Measurements from ENCODE around the gene IBA57. TPM values are rescaled to one million over a fixed set of nuclear protein-coding genes. Genes with fewer than 3 reads are reported as not detected.
"Not testable (repeated sequence)": the region's sequence is repeated elsewhere in the genome, so short reads cannot be mapped to it uniquely, and the experiment has no call there.

The IBA57 gene
- total RNA-seq, 1 experiment from 2014 or later, result 19.4 TPM

- H3K9me3 ChIP-seq, result no peaks in the 10 kb centered on the region
- DNase-seq, result no peak
- H3K4me3 ChIP-seq, result no peak overlapping the region
- no peaks in the 10 kb centered on the region for H3K27me3 ChIP-seq
- H3K36me3 ChIP-seq, result no peaks in the 10 kb centered on the region
Observed at GRCh38 chr1:228211531-228212414, 46.2 kb downstream of the IBA57 start.

DNA sequence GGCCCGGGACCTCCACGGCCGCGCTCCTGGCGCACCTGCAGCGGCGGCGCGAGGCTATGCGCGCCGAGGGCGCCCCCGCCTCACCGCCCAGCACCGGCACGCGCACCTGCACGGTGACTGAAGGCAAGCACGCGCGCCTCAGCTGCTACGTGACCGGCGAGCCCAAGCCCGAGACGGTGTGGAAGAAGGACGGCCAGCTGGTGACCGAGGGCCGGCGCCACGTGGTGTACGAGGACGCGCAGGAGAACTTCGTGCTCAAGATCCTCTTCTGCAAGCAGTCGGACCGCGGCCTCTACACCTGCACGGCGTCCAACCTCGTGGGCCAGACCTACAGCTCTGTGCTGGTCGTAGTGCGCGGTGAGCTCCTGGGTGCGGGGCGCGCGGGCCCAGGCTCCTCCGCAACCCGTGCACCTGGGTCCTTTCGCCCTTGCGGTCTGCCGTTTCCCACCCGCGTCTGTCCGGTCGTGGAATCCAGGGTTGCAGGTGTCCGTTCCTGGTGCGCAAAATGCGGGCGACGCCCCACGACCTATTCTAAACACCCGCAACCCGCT is 46.9 kb downstream of the IBA57 start:
- no peak for DNase-seq
- H3K27me3 ChIP-seq, result no peaks in the 10 kb centered on the region
- H3K9me3 ChIP-seq, result no peaks in the 10 kb centered on the region
- H3K4me3 ChIP-seq, result no peak overlapping the region
- H3K36me3 ChIP-seq, result no peaks in the 10 kb centered on the region

DNA sequence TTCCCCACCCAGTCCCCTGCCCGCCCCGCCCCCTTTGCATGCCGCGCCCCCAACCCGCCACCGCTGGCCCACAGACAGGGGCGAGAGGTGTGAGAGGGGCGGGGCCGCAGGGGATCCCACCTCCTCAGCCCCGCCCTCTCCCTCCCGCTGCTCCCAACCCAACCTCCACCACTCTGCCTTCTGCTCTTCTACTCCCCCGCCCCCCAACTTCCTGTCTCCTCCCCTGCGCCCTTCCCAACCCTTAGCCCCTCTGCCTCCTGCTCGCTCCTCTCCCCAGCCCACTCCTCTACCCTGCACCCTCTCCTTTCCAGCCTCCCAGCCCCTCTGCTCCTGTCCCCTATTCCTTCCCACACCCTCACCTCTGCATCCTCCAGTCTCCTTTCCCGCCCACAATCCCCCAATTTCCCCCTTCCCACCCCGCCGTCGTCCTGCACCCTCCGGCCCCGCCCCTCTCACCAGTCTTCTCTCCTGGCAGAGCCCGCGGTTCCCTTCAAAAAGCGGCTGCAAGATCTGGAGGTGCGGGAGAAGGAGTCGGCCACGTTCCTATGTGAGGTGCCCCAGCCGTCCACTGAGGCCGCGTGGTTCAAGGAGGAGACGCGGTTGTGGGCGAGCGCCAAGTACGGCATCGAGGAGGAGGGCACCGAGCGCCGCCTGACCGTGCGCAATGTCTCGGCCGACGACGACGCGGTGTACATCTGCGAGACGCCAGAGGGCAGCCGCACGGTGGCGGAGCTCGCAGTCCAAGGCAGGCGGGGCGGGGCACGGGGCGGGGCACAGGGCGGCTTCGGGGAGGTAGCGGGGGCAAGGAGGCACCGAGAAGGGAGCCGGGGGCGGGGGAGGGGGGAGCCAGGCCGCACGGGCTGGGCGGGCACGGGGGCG is 47.6 kb downstream of the IBA57 start:
- DNase-seq, result peak; percentile 91
- peak overlapping the region; percentile 53 for H3K4me3 ChIP-seq
- no peaks in the 10 kb centered on the region for H3K36me3 ChIP-seq
- H3K9me3 ChIP-seq, result no peaks in the 10 kb centered on the region
- H3K27me3 ChIP-seq, result no peaks in the 10 kb centered on the region

DNA sequence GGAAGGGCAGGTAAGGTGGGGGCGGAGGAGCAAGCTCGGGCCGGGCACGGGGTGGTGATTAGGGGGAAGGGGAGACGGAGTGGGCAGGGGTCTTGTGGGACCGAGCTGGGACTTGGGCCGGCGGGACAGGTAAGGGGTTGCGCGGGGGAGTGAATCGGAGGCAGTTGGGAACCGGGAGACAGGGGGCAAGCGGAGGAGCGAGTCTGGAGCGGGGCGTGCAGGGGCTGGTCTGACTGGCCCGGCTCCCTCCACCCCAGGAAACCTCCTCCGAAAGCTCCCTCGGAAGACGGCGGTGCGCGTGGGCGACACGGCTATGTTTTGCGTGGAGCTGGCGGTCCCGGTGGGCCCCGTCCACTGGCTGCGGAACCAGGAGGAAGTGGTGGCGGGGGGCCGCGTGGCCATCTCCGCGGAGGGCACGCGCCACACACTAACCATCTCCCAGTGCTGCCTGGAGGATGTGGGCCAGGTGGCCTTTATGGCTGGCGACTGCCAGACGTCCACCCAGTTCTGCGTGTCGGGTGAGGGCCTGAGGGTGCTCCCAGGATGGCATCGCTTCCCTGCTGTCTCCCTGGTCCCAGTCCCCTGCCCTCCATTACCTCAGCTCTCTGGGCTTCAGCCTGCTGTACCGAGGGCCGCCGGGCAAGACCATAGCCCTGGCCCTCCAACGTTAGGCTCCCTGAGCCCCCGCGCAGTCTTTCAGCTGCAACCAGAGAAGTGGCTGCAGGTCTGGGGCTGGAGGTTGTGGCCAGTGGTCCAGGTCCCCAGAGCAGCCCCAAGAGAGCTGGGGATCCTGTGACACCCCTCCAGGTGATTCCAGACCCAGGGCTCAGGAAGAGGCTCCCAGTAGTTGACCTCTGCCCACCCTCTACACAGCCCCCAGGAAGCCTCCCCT is 48.6 kb downstream of the IBA57 start:
- Histone ChIP-seq H3K4me3 (no peak overlapping the region), H3K9me3 (no peaks in the 10 kb centered on the region), H3K27me3 (no peaks in the 10 kb centered on the region), H3K36me3 (no peaks in the 10 kb centered on the region)
- no peak for DNase-seq

- H3K36me3 ChIP-seq, result no peaks in the 10 kb centered on the region
- no peaks in the 10 kb centered on the region for H3K27me3 ChIP-seq
- H3K4me3 ChIP-seq, result no peak overlapping the region
- DNase-seq, result no peak
- H3K9me3 ChIP-seq, result no peaks in the 10 kb centered on the region
Observed at GRCh38 chr1:228214921-228215662, 49.5 kb downstream of the IBA57 start.

DNA sequence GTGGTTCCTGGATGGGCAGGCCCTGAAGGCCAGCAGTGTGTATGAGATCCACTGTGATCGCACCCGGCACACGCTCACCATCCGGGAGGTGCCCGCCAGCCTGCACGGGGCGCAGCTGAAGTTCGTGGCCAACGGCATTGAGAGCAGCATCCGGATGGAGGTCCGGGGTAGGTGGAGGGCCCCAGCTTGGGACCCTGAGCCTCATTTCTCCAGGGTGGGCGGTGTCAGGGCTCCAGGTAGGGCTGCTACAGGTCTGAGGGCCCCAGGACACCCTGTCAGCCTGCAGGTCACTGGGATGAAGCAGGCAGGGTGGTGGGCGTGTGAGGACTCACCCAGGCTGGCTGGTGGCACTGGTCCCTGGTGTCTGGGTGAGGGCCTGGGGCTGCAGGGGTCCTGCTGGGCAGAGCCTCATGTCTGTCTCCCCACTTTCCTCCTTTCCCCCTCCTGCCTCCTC is 50.1 kb downstream of the IBA57 start:
- H3K36me3 ChIP-seq, result no peaks in the 10 kb centered on the region
- no peaks in the 10 kb centered on the region for H3K9me3 ChIP-seq
- H3K4me3 ChIP-seq, result no peak overlapping the region
- no peak for DNase-seq
- H3K27me3 ChIP-seq, result no peaks in the 10 kb centered on the region

DNA sequence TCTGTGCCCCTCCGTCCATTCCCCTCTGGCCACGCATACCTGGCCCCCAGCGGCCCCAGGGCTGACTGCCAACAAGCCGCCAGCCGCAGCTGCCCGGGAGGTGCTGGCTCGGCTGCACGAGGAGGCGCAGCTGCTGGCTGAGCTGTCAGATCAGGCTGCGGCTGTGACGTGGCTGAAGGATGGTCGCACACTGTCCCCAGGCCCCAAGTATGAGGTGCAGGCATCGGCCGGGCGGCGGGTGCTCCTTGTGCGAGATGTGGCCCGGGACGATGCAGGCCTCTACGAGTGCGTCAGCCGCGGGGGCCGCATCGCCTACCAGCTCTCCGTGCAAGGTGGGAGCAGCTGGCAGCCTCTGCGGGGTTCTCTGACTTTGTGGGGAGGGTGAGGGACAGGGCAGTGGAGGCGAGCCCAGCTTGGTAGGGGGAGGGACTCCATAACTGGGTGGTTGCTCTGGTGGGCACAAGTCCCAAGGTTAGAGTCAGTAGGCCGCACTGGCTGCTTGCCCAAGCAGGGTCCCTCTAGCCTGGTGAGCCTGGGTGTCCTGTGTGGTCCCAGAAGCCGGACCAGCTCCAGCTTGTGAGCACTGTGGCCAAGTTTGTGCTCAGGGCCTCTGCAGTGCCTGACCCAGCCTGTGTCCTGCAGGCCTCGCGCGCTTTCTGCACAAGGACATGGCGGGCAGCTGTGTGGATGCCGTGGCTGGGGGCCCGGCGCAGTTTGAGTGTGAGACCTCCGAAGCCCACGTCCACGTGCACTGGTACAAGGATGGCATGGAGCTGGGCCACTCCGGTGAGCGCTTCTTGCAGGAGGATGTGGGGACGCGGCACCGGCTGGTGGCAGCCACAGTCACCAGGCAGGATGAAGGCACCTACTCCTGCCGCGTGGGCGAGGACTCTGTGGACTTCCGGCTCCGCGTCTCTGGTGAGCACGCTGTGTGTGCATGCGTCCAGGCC is 51.0 kb downstream of the IBA57 start:
- Histone ChIP-seq H3K27me3 (no peaks in the 10 kb centered on the region), H3K4me3 (no peak overlapping the region), H3K9me3 (no peaks in the 10 kb centered on the region), H3K36me3 (no peaks in the 10 kb centered on the region)
- no peak for DNase-seq

DNA sequence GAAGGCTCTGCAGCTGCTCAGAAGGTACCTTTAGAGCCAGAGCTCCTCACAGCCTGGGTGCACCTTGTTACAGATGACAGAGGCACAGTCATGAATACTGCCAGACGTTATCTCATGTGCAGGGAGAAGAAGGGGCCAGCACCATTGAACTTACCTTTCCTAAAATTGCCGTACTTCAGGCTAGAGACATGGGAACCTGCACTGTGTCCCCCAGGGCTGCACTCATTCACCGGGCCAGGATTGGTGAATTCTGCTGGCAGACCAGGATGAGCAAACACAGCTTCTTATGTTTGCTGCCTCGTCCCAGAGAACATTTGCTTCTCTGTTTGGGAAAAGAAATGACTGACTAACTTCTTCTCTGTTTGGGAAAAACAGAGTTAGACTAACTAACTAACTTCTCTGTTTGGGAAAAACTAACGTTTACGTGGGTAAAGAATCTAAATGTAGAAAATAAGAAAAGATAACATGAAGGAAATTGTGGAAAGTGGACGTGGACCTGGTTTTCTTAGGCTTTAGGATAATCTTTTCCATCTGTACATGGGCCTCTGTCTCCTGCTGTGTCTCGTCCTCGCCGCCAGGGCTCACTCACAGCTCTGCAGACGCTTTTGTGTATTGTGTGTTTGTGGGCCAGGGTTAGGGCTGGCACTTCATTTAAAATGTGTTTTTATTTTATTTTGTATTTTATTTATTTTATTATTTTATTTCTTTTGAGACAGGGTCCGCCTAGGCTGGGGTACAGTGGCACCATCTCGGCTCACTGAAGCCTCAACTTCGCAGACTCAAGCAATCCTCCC is 52.1 kb downstream of the IBA57 start:
- Histone ChIP-seq H3K9me3 (no peaks in the 10 kb centered on the region), H3K4me3 (no peak overlapping the region), H3K27me3 (no peaks in the 10 kb centered on the region), H3K36me3 (no peaks in the 10 kb centered on the region)
- no peak for DNase-seq

DNA sequence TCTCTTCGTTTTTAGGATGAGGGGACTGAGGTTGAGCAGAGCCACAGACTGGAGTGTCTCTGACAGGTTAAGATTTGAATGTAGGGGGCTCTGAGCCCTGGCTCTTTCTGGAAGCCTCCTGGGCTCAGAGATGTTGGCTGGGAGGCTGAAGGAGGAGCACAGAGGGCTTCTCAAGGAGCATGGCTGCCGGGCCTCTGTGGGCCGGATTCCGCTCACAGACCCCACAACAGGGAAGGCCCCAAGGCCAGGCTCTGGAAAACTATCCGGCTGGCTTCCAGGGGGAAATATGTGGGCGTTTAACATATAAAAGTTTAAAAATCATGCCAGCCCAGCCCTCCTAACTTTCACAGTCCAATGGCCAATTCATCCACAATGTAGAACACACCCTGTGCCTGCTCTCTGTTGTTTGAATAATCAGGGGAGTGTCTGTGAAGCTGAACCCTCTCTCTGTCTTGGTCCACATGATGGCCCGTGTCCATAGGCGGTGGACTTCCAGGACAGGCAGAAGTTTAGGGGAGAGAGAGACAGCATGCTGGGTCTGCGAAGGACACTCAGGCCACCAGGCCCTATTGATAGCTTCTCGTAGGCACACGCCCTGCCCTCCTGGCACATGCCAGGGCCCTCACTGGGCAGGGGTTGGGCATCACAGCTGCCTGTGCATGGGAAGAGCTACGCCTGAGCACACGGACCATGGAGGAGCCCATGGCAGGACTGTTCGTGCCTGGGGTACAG is 53.1 kb downstream of the IBA57 start:
- DNase-seq, result no peak
- no peaks in the 10 kb centered on the region for H3K27me3 ChIP-seq
- H3K36me3 ChIP-seq, result no peaks in the 10 kb centered on the region
- no peak overlapping the region for H3K4me3 ChIP-seq
- H3K9me3 ChIP-seq, result no peaks in the 10 kb centered on the region

DNA sequence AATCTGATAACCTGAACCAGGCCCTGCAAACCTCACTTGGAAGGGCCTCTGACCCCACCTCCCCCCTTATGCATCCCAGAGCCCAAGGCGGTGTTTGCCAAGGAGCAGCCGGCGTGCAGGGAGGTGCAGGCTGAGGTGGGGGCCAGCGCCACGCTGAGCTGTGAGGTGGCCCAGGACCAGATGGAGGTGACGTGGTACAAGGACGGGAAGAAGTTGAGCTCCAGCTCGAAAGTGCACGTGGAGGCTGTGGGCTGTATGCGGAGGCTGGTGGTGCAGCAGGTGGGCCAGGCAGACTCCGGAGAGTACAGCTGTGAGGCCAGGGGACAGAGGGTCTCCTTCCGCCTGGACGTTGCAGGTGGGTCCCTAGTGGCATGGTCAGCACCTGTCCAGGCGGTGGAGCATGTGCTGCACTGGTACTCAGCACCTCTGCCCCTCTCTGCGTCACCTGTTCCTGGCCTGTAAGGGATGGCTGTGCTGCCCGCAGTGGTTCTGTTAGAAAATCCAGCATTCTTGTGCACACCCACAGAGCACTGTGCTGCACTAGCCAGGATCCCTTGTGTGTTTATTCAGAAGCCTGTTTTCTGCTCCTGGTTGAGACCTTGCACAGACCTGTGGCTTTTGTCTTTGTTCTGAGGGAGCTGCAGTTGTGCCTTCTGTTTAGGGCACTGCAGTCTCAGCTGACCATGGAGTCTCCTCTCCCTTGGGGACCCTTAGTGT is 53.8 kb downstream of the IBA57 start:
- Histone ChIP-seq H3K9me3 (no peaks in the 10 kb centered on the region), H3K4me3 (no peak overlapping the region), H3K27me3 (no peaks in the 10 kb centered on the region), H3K36me3 (no peaks in the 10 kb centered on the region)
- DNase-seq, result no peak

DNA sequence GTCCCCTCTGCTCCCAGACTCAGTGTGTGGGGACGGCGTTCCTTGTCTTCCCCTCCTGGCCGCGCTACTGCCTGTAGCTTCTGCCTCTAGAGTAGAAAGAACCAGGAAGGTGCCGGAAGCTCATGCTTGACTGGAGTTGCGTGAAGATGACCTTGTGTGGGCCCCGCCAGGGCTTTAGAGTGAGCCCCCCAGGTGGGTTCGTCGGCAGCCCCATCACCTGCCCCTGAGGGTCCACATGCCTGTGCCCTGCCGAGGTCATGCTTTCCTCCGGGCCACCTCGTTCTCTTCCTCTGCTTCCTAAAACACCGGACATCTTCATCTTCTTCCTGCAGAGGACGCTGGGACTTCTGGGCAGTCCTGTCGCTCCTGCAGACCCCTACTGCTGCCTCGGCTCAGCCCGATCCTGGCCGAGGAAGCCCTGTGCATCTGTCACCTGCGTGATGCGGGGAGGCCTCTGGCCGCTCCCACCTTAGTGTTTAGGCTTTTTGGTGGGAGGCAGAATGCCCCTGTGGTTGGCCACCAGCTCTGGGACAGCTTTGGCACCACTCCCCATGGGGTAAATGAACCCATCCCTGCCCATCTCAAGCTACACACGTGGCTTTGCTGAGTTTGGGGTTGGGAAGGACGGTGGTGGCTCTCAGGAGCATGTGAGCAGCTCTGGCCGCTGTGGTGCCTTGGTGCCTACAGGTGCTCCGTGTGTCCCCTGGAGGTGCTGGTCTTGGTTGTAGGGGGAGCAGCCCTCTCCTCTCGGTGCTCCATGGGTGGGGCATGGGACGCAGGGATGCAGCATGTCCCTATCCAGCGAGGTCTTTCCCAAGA is 54.6 kb downstream of the IBA57 start:
- DNase-seq, result no peak
- H3K4me3 ChIP-seq, result no peak overlapping the region
- H3K9me3 ChIP-seq, result peaks cover 4% of the 10 kb centered on the region; the same call in 1 of the 2 replicates
- H3K36me3 ChIP-seq, result peaks cover 1% of the 10 kb centered on the region
- H3K27me3 ChIP-seq, result no peaks in the 10 kb centered on the region

DNA sequence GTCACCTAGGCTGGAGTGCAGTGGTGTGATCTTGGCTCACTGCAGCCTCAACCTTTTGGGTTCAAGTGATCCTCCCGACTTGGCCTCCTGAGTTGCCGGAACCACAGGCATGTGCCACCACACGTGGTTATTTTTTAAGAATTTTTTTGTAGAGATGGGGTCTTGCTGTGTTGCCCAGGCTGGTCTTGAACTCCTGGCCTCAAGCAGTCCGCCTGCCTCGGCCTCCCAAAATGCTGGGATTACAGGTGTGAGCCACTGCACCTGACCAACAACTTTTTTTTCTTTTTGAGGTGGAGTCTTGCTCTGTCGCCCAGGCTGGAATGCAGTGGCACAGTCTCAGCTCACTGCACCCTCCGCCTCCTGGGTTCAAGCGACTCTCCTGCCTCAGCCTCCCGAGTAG is 55.5 kb downstream of the IBA57 start:
- not testable (repeated sequence) for H3K36me3 ChIP-seq, DNase-seq

More for the DNA sequence above, 55.5 kb downstream of the IBA57 start:
- H3K9me3 ChIP-seq, H3K27me3 ChIP-seq, H3K4me3 ChIP-seq: not testable (repeated sequence)
